Hematopoietic multipotent progenitor cell treated with erythropoietin and hydrocortisone succinate and interleukin-3 and kit ligand, for 8 days (in vitro differentiated cells): Measurements from ENCODE around the gene SNAP29.
"Not testable (repeated sequence)": the region's sequence is repeated elsewhere in the genome, so short reads cannot be mapped to it uniquely, and the experiment has no call there.

ENCODE experiments used
- DNase-seq: peaks from one replicate; pipeline ENCODE4 v3.0.0-alpha.2; 2015

The SNAP29 gene

DNA sequence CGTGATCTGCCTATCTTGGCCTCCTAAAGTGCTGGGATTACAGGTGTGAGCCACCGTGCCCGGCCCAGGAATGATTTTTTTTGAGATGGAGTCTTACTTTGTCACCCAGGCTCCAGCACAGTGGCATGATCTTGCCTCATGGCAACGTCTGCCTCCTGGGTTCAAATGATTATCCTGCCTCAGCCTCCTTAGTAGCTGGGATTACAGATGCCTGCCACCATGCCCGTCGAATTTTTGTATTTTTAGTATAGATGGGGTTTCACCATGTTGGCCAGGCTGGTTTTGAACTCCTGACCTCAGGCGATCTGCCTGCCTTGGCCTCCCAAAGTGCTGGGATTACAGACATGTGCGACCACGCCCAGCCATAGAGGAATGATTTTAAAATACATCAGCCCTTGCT lies 76.2 kb downstream of the SNAP29 start:
- DNase-seq, result not testable (repeated sequence)

DNA sequence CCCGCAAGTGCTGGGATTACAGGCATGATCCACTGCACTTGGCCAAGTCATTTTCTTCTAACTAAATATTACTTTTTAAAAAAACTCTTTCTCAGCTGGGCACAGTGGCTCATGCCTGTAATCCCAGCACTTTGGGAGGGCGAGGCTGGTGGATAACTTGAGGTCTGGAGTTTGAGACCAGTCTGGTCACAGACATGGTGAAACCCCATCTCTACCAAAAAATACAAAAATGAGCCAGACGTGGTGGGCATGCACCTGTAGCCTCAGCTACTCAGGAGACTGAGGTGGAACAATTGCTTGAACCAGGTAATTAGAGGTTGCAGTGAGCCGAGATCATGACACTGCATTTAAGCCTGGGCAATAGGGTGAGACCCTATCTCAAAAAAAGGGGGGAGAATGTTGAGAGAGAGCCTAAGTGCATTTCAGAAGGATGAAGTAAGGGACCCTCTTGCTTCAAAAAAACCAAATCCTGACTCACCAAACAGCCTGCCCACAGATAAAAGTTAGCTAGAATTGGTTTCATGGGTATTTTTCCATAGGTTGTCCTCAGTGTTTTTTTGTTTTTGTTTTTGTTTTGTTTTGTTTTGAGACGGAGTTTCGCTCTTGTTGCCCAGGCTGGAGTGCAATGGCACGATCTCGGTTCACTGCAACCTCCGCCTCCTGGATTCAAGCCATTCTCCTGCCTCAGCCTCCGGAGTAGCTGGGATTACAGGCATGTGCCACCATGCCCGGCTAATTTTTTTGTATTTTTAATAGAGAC lies 77.2 kb downstream of the SNAP29 start:
- not testable (repeated sequence) for DNase-seq

DNA sequence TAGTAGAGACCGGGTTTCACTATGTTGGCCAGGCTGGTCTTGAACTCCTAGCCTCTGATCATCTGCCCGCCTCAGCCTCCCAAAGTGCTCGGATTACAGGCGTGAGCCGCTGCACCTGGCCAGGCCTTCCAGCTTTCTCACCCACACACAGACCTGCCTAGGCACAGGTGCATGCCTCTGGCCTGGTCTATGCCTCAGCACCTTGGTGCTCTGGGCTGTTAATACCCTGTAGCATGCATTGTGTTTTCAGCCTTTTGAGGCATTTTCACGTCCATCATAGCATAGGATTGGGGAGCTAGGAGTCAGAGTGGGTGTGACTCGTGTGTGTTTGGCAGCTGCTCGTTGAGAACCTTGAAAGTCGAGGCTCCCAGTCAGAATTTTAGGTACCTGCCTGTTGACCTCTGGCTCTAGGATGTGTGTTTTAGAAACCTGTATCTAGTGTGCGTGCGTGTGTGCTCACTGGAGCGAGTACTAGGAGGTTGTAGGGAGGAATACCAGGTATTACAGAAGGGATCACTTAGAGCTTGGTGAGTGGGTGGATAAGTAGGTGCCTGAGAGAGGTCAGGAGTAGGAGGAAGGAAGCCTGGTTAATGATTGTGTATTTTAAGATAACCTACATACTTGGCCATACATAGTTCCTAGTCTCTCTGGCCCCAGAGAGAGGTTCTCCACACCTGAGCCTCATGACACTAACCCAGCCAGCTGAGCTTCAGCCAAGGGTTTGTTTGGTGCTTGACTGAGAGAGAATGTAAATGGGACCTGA lies 78.4 kb downstream of the SNAP29 start:
- no peak for DNase-seq

DNA sequence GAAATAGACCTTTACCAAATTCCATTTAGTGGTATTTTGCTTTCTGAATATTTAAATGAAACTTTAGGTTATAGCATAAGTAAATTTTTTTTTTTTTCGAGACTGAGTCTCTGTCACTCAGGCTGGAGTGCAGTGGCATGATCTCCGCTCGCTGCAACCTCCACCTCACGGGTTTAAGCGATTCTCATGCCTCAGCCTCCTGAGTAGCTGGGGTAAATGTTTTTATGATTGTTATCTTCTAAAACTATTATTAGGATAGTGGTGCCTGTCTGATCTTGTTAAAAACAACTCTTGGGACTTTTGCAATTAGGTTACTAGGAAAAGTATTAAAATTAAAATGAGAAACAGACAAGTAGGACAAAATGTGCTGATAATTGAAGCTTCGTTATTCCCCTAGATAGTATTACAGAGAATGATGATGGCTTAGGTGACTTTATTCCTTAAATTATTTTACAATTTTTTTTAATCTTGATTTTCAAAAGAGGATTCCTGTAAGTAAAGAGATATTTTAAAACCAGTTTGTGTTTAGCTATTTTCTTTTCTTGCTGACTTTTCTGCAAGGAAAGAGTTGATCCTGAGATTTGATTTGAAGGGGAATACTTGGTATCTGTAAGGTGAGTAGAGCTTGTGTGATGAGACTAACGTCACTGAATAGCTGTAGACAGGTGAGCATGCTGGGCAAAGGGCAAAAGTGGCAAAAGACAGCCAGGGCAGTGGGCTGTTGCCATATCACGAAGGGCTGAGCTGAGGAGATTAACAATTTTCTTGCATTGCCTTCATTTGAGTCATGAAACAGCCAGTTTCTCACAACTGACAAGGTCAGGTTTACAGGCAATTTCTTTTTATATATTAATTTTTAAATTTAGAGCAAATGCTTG lies 79.2 kb downstream of the SNAP29 start:
- no peak for DNase-seq

DNA sequence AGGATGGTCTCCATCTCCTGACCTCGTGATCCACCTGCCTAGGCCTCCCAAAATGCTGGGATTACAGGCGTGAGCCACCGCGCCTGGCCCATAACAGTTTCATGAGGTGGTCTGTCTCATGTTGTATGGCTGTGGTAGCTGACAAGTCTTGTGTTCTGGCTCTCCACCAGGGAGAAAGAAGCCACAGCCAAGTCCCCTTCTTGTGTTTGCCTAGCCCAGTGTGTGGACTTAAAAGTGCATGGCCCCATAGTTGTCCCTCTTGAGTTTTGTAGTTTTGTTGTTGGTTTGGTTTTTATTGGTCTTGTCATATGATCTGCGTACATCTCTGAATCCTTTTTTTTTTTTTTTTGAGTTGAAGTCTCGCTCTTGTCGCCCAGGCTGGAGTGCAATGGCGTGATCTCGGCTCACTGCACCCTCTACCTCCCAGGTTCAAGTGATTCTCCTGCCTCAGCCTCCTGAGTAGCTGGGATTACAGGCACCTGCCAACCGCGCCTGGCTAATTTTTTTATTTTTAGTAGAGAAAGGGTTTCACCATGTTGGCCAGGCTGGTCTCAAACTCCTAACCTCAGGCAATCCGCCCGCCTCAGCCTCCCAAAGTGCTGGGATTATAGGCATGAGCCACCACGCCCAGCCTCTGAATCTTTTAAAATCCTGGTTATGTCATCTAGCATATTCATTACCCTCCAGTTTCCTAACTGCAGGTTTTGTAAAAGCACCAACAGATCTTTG lies 80.8 kb downstream of the SNAP29 start:
- not testable (repeated sequence) for DNase-seq

DNA sequence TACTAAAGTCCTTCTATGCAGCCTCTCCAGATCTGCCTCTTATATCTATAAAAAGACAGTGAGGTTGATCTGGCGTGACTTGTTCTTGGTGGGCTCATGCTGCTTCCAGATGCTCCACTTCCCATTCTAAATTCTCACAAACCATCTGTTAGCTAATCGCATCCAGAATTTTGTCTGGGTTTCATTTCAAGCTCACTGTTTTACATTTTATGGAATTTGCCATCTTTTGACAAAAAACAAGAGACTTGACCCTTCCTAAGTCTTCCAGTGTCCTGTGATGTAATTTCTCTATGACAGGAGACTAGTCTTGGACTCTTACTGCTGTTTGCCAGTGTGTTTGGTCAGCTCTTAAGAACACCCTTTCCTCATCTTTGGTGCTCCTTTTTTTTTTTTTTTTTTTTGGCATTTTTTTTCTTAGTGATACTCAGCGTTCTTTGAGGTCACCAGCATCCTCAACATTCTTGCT lies 81.4 kb downstream of the SNAP29 start:
- no peak for DNase-seq
